ENCODE measurements around the gene PRCC.

GRCh38 chr1:156795787-156796186, 28.5 kb downstream of the PRCC start:
- TF ChIP-seq CTCF (optimal IDR thresholded peaks at IDR 0.05 in 1 of 3, IDR thresholded peaks at IDR 0.05 in 1 of 3, conservative IDR thresholded peaks at IDR 0.05 in 1 of 3; ENCODE audit: extremely low read depth in 1 of 3, insufficient read depth in 2 of 3, low read length in 3 of 3) = no peak
- no peak for TF ChIP-seq EZH2 (IDR thresholded peaks at IDR 0.05; ENCODE audit: low read length)

All from keratinocyte (primary cell).